ENCODE data around the gene COPG2. TPM values are rescaled to one million over a fixed set of nuclear protein-coding genes. Genes with fewer than 3 reads are reported as not detected.

The COPG2 gene, protein sequence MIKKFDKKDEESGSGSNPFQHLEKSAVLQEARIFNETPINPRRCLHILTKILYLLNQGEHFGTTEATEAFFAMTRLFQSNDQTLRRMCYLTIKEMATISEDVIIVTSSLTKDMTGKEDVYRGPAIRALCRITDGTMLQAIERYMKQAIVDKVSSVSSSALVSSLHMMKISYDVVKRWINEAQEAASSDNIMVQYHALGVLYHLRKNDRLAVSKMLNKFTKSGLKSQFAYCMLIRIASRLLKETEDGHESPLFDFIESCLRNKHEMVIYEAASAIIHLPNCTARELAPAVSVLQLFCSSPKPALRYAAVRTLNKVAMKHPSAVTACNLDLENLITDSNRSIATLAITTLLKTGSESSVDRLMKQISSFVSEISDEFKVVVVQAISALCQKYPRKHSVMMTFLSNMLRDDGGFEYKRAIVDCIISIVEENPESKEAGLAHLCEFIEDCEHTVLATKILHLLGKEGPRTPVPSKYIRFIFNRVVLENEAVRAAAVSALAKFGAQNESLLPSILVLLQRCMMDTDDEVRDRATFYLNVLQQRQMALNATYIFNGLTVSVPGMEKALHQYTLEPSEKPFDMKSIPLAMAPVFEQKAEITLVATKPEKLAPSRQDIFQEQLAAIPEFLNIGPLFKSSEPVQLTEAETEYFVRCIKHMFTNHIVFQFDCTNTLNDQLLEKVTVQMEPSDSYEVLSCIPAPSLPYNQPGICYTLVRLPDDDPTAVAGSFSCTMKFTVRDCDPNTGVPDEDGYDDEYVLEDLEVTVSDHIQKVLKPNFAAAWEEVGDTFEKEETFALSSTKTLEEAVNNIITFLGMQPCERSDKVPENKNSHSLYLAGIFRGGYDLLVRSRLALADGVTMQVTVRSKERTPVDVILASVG
- total RNA-seq, result 41.6 and 63.9 TPM in 2 replicates

DNA sequence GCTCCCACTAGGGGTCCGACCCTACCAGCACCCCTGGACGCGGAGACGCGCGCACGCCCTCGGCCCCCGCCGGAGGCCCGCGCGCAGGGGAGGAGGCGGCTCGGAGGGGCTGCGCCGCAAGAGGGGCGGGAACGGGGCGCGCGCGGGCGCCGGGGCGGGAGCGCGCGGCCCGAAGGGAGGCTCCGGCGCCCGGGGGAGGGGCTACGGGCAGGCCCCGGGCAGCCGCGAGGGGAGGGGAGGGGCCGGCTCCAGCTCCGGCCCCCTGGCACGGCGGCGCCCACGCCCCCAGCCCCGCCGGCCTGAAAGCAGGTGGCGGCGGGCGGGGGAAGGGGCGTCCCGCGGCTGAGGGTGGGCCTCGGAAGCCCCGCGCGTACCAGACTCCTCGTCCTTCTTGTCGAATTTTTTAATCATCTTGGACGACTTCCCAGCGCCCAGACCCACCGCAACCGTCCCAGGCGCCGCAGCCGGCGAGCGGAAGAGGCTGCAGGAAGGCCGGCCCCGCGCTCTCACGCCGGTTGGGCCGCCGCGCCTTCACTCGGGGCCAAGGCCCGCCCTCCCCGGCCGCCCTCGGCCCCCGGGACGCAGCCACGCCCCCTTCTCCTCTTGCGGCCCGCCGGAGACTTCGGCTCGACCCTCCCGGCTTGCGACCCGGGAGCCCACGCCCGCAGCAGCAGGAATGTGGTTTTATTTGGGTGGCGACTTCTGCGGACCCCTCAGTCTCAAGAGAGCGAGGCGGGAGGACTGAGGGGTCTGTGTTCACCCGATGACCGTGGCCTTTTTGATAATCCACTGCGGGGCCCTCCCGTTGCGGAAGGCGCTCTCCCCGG lies at the start of gene COPG2:
Gene COPG2, minus strand, starts transcription at position 491 of the 827 bp plus-strand sequence. Its CDS starts 80 bp downstream, at position 411.

DNA sequence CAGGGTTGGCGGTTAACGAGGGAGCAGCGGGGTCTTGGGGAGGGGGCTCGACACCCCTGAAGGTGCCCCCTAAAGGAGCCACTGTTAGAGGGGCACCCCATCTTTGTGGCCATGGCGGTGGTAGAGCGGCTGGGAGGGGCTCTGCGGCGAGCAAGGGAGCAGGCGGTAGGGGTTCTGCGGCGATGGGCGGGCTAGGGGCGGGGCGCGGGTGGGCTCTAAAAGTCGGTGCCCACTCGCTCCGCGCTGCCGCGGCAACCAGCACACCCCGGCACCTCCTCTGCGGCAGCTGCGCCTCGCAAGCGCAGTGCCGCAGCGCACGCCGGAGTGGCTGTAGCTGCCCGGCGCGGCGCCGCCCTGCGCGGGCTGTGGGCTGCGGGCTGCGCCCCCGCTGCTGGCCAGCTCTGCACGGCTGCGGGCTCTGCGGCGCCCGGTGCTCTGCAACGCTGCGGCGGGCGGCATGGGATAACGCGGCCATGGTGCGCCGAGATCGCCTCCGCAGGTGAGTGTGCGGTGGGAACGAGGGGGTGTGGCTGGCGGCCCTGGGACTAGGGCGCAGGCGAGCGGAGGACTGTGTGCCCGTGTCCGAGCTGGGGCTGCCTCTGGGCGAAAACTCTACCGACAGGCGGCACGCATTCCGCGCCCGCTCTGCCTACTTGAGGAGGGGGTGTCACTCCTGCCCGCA lies 176.6 kb downstream of the COPG2 start, which contains the start of gene MEST:
Gene MEST, plus strand, starts transcription at position 245 of the 682 bp plus-strand sequence. Its CDS starts 229 bp downstream, at position 474.

Small RNA genes within 50 kb of the gene (small RNA-seq; reads per million reads assigned to genes)
- gene MIR335 (not detected), gene RF02148 (not detected), gene RF02149 (not detected), gene RF02150 (not detected), gene RNA5SP246 (1.8 reads per million, percentile 76 among the genes with 10 or more reads in this experiment)

Other genes starting within 250 kb of the COPG2 start
- 5.5 and 11.2 TPM in 2 replicates for gene CEP41, start 227.7 kb downstream of the COPG2 start, total RNA-seq
- gene MEST, start 176.7 kb downstream of the COPG2 start, total RNA-seq, result 1.6 and 2.4 TPM in 2 replicates
- gene TSGA13, start 17.8 kb upstream of the COPG2 start, total RNA-seq, result not detected in 2 replicates
- under 0.01 TPM in 1 of 2 replicates, not detected in the other for gene KLF14, start 65.5 kb upstream of the COPG2 start, total RNA-seq